H9 (cell line): ENCODE measurements around the gene PTPRK. TPM values are rescaled to one million over a fixed set of nuclear protein-coding genes. Genes with fewer than 3 reads are reported as not detected.

ENCODE experiments used
- DNase-seq: peaks from one replicate; pipeline ENCODE4 v3.0.0-alpha.2; 2017
- H2AFZ ChIP-seq: one replicate; pipeline ENCODE4 v1.6.1; 2013; ENCODE audit warnings: mild to moderate bottlenecking, low read length, control low read depth, moderate library complexity
- H2AK5ac ChIP-seq: 2 replicates; pipeline ENCODE4 v1.6.1; 2013; ENCODE audit warnings: low read length, control low read depth, mixed read lengths; ENCODE audit not compliant: insufficient read length
- H2BK120ac ChIP-seq: one replicate; pipeline ENCODE4 v1.6.1; 2013; ENCODE audit warnings: low read depth, mild to moderate bottlenecking, low read length, control low read depth, inconsistent platforms; ENCODE audit not compliant: poor library complexity, severe bottlenecking
- H2BK12ac ChIP-seq: 2 replicates; pipeline ENCODE4 v1.6.1; 2013; ENCODE audit warnings: low read length, control low read depth, mixed read lengths, low read depth; ENCODE audit not compliant: insufficient read length
- H2BK15ac ChIP-seq: 2 replicates; pipeline ENCODE4 v1.6.1; 2013; ENCODE audit warnings: low read depth, low read length, control low read depth
- H2BK20ac ChIP-seq: one replicate; pipeline ENCODE4 v1.6.1; 2013; ENCODE audit warnings: low read depth, mild to moderate bottlenecking, low read length, control low read depth, inconsistent platforms; ENCODE audit not compliant: poor library complexity, severe bottlenecking
- H2BK5ac ChIP-seq: 2 replicates; pipeline ENCODE4 v1.6.1; 2013; ENCODE audit warnings: low read length, control low read depth, mixed read lengths; ENCODE audit not compliant: insufficient read length
- H3K14ac ChIP-seq: 2 replicates; pipeline ENCODE4 v1.6.1; 2013; ENCODE audit warnings: low read length, control low read depth; ENCODE audit not compliant: insufficient read depth
- H3K18ac ChIP-seq: 2 replicates; pipeline ENCODE4 v1.6.1; 2013; ENCODE audit warnings: low read depth, mild to moderate bottlenecking, mixed read lengths, low read length, control low read depth; ENCODE audit not compliant: insufficient read length
- H3K23ac ChIP-seq: 2 replicates; pipeline ENCODE4 v1.6.1; 2013; ENCODE audit warnings: low read length, control low read depth, mixed read lengths, low read depth; ENCODE audit not compliant: insufficient read length
- H3K23me2 ChIP-seq: 2 replicates; pipeline ENCODE4 v1.6.1; 2013; ENCODE audit warnings: low read depth, mild to moderate bottlenecking, mixed read lengths, low read length, control low read depth; ENCODE audit not compliant: insufficient read length, poor library complexity, severe bottlenecking
- H3K27ac ChIP-seq: 2 replicates; pipeline ENCODE4 v1.5.1; 2013; ENCODE audit warnings: low read length, control low read depth, mixed read lengths, low read depth; ENCODE audit not compliant: insufficient read length
- H3K27me3 ChIP-seq: 2 replicates; pipeline ENCODE4 v1.6.1; 2013; ENCODE audit warnings: low read length, control low read depth, inconsistent platforms; ENCODE audit not compliant: insufficient read depth
- H3K4ac ChIP-seq: 2 replicates; pipeline ENCODE4 v1.6.1; 2013; ENCODE audit warnings: low read depth, mild to moderate bottlenecking, control low read depth, inconsistent platforms, low read length, moderate library complexity
- H3K4me1 ChIP-seq: 2 replicates; pipeline ENCODE4 v1.6.1; 2013; ENCODE audit warnings: low read length, control low read depth, inconsistent platforms; ENCODE audit not compliant: insufficient read depth
- H3K4me2 ChIP-seq: 2 replicates; pipeline ENCODE4 v1.6.1; 2013; ENCODE audit warnings: low read length, control low read depth, mixed read lengths; ENCODE audit not compliant: insufficient read length, insufficient read depth
- H3K56ac ChIP-seq: 2 replicates; pipeline ENCODE4 v1.6.1; 2013; ENCODE audit warnings: low read depth, mild to moderate bottlenecking, mixed read lengths, low read length, control low read depth; ENCODE audit not compliant: insufficient read length
- H3K79me1 ChIP-seq: 2 replicates; pipeline ENCODE4 v1.6.1; 2013; ENCODE audit warnings: low read depth, mild to moderate bottlenecking, moderate library complexity, low read length, control low read depth, inconsistent platforms; ENCODE audit not compliant: insufficient read depth, poor library complexity, severe bottlenecking
- H3K79me2 ChIP-seq: 2 replicates; pipeline ENCODE4 v1.6.1; 2013; ENCODE audit warnings: low read length, control low read depth, inconsistent platforms; ENCODE audit not compliant: insufficient read depth
- H3K9ac ChIP-seq: 2 replicates; pipeline ENCODE4 v1.6.1; 2013; ENCODE audit warnings: low read length, control low read depth, mixed read lengths; ENCODE audit not compliant: insufficient read length; ENCODE audit errors: extremely low read depth
- H3K9me3 ChIP-seq: one replicate; pipeline ENCODE4 v1.6.1; 2013; ENCODE audit warnings: low read depth, low read length, inconsistent platforms; ENCODE audit not compliant: control insufficient read depth
- H3T11ph ChIP-seq: one replicate; pipeline ENCODE4 v1.6.1; 2013; ENCODE audit warnings: mild to moderate bottlenecking, low read length, control low read depth, inconsistent platforms
- H4K20me1 ChIP-seq: one replicate; pipeline ENCODE4 v1.6.1; 2013; ENCODE audit not compliant: control insufficient read depth, insufficient read length, insufficient read depth
- H4K5ac ChIP-seq: 2 replicates; pipeline ENCODE4 v1.6.1; 2013; ENCODE audit warnings: low read depth, mild to moderate bottlenecking, mixed read lengths, low read length, control low read depth; ENCODE audit not compliant: insufficient read length
- H4K8ac ChIP-seq: replicated peaks from 2 replicates; pipeline ENCODE4 v1.6.1; 2013; ENCODE audit warnings: low read length, control low read depth, mixed read lengths, low read depth; ENCODE audit not compliant: insufficient read length
- H4K91ac ChIP-seq: 2 replicates; pipeline ENCODE4 v1.6.1; 2013; ENCODE audit warnings: low read depth, mild to moderate bottlenecking, moderate library complexity, mixed read lengths, low read length, control low read depth; ENCODE audit not compliant: insufficient read length
- H3K27ac Mint-ChIP-seq, 3 experiments: 2 replicates in 2 of 3; 3 replicates in 1 of 3; pipeline ENCODE4 v1.8.0; 2020 to 2021; ENCODE audit warnings: mixed read lengths in 3 of 3, mild to moderate bottlenecking in 1 of 3, moderate library complexity in 1 of 3
- H3K27me3 Mint-ChIP-seq: 2 replicates; pipeline ENCODE4 v1.8.0; 2021; ENCODE audit warnings: low read depth, mild to moderate bottlenecking, moderate library complexity, mixed read lengths
- H3K36me3 Mint-ChIP-seq, 3 experiments: 2 replicates in 2 of 3; 3 replicates in 1 of 3; pipeline ENCODE4 v1.8.0; 2020 to 2021; ENCODE audit warnings: low read depth in 3 of 3, mixed read lengths in 3 of 3; ENCODE audit not compliant: insufficient read depth in 1 of 3
- H3K4me1 Mint-ChIP-seq, 2 experiments: 2 replicates each; pipeline ENCODE4 v1.8.0; 2020; ENCODE audit warnings: mixed read lengths in 2 of 2
- H3K4me3 Mint-ChIP-seq, 2 experiments: 2 replicates in 1 of 2; 3 replicates in 1 of 2; pipeline ENCODE4 v1.8.0; 2020 to 2021; ENCODE audit warnings: mild to moderate bottlenecking in 2 of 2, mixed read lengths in 2 of 2, moderate library complexity in 1 of 2
- H3K9me3 Mint-ChIP-seq, 2 experiments: 2 replicates in 1 of 2; 3 replicates in 1 of 2; pipeline ENCODE4 v1.8.0; 2020; ENCODE audit warnings: mild to moderate bottlenecking in 2 of 2, mixed read lengths in 2 of 2, moderate library complexity in 1 of 2
- CTCF ChIP-seq: fragments of 200-600 bp; sonication (generic); conservative IDR thresholded peaks from 3 replicates; pipeline ENCODE4 v1.8.0; 2021; ENCODE audit warnings: antibody characterized with exemption, mild to moderate bottlenecking
- WGBS: extraction: QIAGEN DNeasy Blood & Tissue Kit; methylation state at CpG from one replicate; pipeline ENCODE4 v1.1.7; 2013; ENCODE audit warnings: missing lambda C conversion rate, low lambda C conversion rate, mixed read lengths; ENCODE audit not compliant: insufficient read length; ENCODE audit errors: extremely low coverage; 5-methylcytosine and 5-hydroxymethylcytosine counted together
- total RNA-seq: library from RNA; stranded (reverse); gene quantifications from 2 replicates; pipeline ENCODE4 v1.2.1, GENCODE V29; 2021

The PTPRK gene
- total RNA-seq, 1 experiment from 2014 or later: 47.9 TPM

- H2BK5ac ChIP-seq: no peak overlapping the region
- H3K27me3 ChIP-seq: no peaks in the 10 kb centered on the region
- H2AFZ ChIP-seq: no peak overlapping the region
- H4K20me1 ChIP-seq: no peaks in the 10 kb centered on the region
- H3T11ph ChIP-seq: no peak overlapping the region
- Mint-ChIP-seq H3K9me3 (no peaks in the 10 kb centered on the region), H3K27ac (no peak overlapping the region), H3K4me3 (no peak overlapping the region), H3K36me3 (peaks cover 0 to 9% (median 2%) of the 10 kb centered on the region in 3 experiments; a peak in 2 of 7 replicates), H3K27me3 (no peaks in the 10 kb centered on the region), H3K4me1 (peaks cover 5 to 7% of the 10 kb centered on the region in 2 experiments; a peak in 3 of 4 replicates)
- no peak overlapping the region for H3K27ac ChIP-seq
- no peak for DNase-seq
- no peak overlapping the region for H3K23ac ChIP-seq
- H2BK20ac ChIP-seq: no peak overlapping the region
- no peak for TF ChIP-seq CTCF
- H4K5ac ChIP-seq: no peak overlapping the region
- H3K4ac ChIP-seq: no peak overlapping the region
- H4K8ac ChIP-seq: no peak overlapping the region
- H3K9me3 ChIP-seq: no peaks in the 10 kb centered on the region
- no CpG with 5 or more reads among the region's 1 CpG for WGBS
- H3K79me1 ChIP-seq: no peaks in the 10 kb centered on the region
- no peak overlapping the region for H2AK5ac ChIP-seq
- no peaks in the 10 kb centered on the region for H3K4me1 ChIP-seq
- H4K91ac ChIP-seq: no peak overlapping the region
- no peaks in the 10 kb centered on the region for H3K79me2 ChIP-seq
- no peak overlapping the region for H3K14ac ChIP-seq
- H3K4me2 ChIP-seq: no peak overlapping the region
- H3K56ac ChIP-seq: no peak overlapping the region
- H3K9ac ChIP-seq: no peak overlapping the region
- H2BK12ac ChIP-seq: no peak overlapping the region
- no peak overlapping the region for H2BK120ac ChIP-seq
- H2BK15ac ChIP-seq: no peak overlapping the region
- H3K18ac ChIP-seq: no peak overlapping the region
- no peaks in the 10 kb centered on the region for H3K23me2 ChIP-seq
Observed at GRCh38 chr6:128073389-128073788, 447.0 kb downstream of the PTPRK start.
